HepG2 (cell line): ENCODE data around the gene MIX23. TPM values are rescaled to one million over a fixed set of nuclear protein-coding genes. Genes with fewer than 3 reads are reported as not detected.

Experiments
- ARNT2 ChIP-seq: sonication (generic); formaldehyde crosslinking; IDR thresholded peaks from 2 replicates; pipeline ENCODE4 v1.8.0; 2022; ENCODE audit warnings: mild to moderate bottlenecking, low read depth, missing genetic modification reagents, moderate library complexity
- ATF5 ChIP-seq: sonication (generic); formaldehyde crosslinking; IDR thresholded peaks from 2 replicates; pipeline ENCODE4 v1.4.0; 2020; ENCODE audit warnings: mild to moderate bottlenecking, low read depth, missing genetic modification reagents
- CEBPB ChIP-seq: IDR thresholded peaks from 2 replicates; pipeline ENCODE4 v1.6.1; 2011; ENCODE audit warnings: low read depth, low read length, improper control_type of control experiment, borderline replicate concordance
- HMGXB4 ChIP-seq, 2 experiments: sonication (generic) in 1 of 2; formaldehyde crosslinking in 1 of 2; IDR thresholded peaks; 2 replicates each; pipeline versions ENCODE4 v1.4.0 to v1.6.1; 2018 to 2020; ENCODE audit warnings: missing genetic modification reagents in 2 of 2, borderline replicate concordance in 1 of 2, low read depth in 1 of 2, mild to moderate bottlenecking in 1 of 2, missing biosample characterization in 1 of 2
- HNRNPK ChIP-seq: fragments of 200-400 bp; formaldehyde crosslinking; IDR thresholded peaks from 2 replicates; pipeline ENCODE4 v1.6.1; 2018; ENCODE audit warnings: low read length, low read depth, moderate library complexity, mild to moderate bottlenecking; ENCODE audit not compliant: poor library complexity, severe bottlenecking
- ISL2 ChIP-seq: sonication (generic); formaldehyde crosslinking; IDR thresholded peaks from 2 replicates; pipeline ENCODE4 v1.5.0; 2020; ENCODE audit warnings: missing genetic modification reagents
- NFE2 ChIP-seq: sonication (generic); formaldehyde crosslinking; IDR thresholded peaks from 2 replicates; pipeline ENCODE4 v1.4.0; 2020; ENCODE audit warnings: missing genetic modification reagents
- ZNF484 ChIP-seq: sonication (generic); formaldehyde crosslinking; IDR thresholded peaks from 2 replicates; pipeline ENCODE4 v1.5.1; 2020; ENCODE audit warnings: mild to moderate bottlenecking, low read depth, missing genetic modification reagents, borderline replicate concordance
- polyA plus RNA-seq, 8 experiments: library from polyadenylated mRNA; depleted of rRNA in 3 of 8; stranded (reverse) in 7 of 8; unstranded in 1 of 8; fragments of >200 nt; fragmentation: Illumina TruSeq in 4 of 8; extraction: Trizol in 4 of 8; gene quantifications; 2 replicates each; pipeline versions ENCODE4 v1.2.1 to v1.2.3, GENCODE V29; 2011 to 2016; ENCODE audit warnings: low read depth in 4 of 8, missing spikeins in 1 of 8, mixed read lengths in 1 of 8; ENCODE audit not compliant: insufficient read depth in 1 of 8
- total RNA-seq, 5 experiments: library from RNA; depleted of rRNA; stranded (reverse); fragments of >200 nt; fragmentation: Illumina TruSeq; extraction: Trizol; gene quantifications; 2 replicates each; pipeline ENCODE4 v1.2.3, GENCODE V29; 2016; ENCODE audit warnings: low read depth in 1 of 5
- TF ChIP-seq, protein P1 (sequence below): fragments of 450-650 bp; IDR thresholded peaks from 2 replicates; pipeline ENCODE4 v1.6.1; 2017; ENCODE audit warnings: mild to moderate bottlenecking
- TF ChIP-seq, protein P2 (sequence below): sonication (generic); formaldehyde crosslinking; IDR thresholded peaks from 2 replicates; pipeline ENCODE4 v1.8.1; 2023; ENCODE audit warnings: mild to moderate bottlenecking, inconsistent platforms, moderate library complexity, missing genetic modification reagents, borderline replicate concordance
- TF ChIP-seq, protein P3 (sequence below): sonication (generic); formaldehyde crosslinking; IDR thresholded peaks from 2 replicates; pipeline ENCODE4 v1.4.0; 2020; ENCODE audit warnings: missing genetic modification reagents
- TF ChIP-seq, protein P4 (sequence below): sonication (generic); formaldehyde crosslinking; IDR thresholded peaks from 2 replicates; pipeline ENCODE4 v1.5.0; 2020; ENCODE audit warnings: mild to moderate bottlenecking, missing genetic modification reagents
- TF ChIP-seq, protein P5 (sequence below): IDR thresholded peaks from 2 replicates; pipeline ENCODE4 v1.6.1; 2016; ENCODE audit warnings: missing compliant biosample characterization, missing genetic modification reagents, borderline replicate concordance

Gene MIX23
- total and polyA plus RNA-seq, 2 of the 13 experiments (the other 11 are each of a cell fraction or from before 2014, with no cell fraction given) = 20.0 to 152 TPM

- TF ChIP-seq, protein P1, sequence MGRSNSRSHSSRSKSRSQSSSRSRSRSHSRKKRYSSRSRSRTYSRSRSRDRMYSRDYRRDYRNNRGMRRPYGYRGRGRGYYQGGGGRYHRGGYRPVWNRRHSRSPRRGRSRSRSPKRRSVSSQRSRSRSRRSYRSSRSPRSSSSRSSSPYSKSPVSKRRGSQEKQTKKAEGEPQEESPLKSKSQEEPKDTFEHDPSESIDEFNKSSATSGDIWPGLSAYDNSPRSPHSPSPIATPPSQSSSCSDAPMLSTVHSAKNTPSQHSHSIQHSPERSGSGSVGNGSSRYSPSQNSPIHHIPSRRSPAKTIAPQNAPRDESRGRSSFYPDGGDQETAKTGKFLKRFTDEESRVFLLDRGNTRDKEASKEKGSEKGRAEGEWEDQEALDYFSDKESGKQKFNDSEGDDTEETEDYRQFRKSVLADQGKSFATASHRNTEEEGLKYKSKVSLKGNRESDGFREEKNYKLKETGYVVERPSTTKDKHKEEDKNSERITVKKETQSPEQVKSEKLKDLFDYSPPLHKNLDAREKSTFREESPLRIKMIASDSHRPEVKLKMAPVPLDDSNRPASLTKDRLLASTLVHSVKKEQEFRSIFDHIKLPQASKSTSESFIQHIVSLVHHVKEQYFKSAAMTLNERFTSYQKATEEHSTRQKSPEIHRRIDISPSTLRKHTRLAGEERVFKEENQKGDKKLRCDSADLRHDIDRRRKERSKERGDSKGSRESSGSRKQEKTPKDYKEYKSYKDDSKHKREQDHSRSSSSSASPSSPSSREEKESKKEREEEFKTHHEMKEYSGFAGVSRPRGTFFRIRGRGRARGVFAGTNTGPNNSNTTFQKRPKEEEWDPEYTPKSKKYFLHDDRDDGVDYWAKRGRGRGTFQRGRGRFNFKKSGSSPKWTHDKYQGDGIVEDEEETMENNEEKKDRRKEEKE = no peak
- TF ChIP-seq ISL2 (CRISPR knock-in tag) (peak; percentile 78; the same call in 1 of the 2 replicates), ARNT2 (CRISPR knock-in tag) (peak; percentile 62; the same call in 1 of the 2 replicates), CEBPB (no peak), ZNF484 (CRISPR knock-in tag) (no peak), HMGXB4 (CRISPR knock-in tag; IDR thresholded peaks at IDR 0.05; ENCODE audit: borderline replicate concordance in 1 of 2, low read depth in 1 of 2) (peak; percentile 46 to 77; a peak in 2 of 4 replicates), NFE2 (no peak), ATF5 (CRISPR knock-in tag) (no peak), HNRNPK (no peak)
- TF ChIP-seq, protein P2, sequence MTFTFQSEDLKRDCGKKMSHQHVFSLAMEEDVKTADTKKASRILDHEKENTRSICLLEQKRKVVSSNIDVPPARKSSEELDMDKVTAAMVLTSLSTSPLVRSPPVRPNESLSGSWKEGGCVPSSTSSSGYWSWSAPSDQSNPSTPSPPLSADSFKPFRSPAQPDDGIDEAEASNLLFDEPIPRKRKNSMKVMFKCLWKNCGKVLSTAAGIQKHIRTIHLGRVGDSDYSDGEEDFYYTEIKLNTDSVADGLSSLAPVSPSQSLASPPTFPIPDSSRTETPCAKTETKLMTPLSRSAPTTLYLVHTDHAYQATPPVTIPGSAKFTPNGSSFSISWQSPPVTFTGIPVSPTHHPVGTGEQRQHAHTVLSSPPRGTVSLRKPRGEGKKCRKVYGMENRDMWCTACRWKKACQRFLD (CRISPR knock-in tag) = 0 out of 2 replicates have a peak, but pooled peaks have one; percentile 26
- TF ChIP-seq, protein P3, sequence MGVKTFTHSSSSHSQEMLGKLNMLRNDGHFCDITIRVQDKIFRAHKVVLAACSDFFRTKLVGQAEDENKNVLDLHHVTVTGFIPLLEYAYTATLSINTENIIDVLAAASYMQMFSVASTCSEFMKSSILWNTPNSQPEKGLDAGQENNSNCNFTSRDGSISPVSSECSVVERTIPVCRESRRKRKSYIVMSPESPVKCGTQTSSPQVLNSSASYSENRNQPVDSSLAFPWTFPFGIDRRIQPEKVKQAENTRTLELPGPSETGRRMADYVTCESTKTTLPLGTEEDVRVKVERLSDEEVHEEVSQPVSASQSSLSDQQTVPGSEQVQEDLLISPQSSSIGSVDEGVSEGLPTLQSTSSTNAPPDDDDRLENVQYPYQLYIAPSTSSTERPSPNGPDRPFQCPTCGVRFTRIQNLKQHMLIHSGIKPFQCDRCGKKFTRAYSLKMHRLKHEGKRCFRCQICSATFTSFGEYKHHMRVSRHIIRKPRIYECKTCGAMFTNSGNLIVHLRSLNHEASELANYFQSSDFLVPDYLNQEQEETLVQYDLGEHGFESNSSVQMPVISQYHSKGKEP (CRISPR knock-in tag) = 0 out of 2 replicates have a peak, but pooled peaks have one; percentile 31
- TF ChIP-seq, protein P4, sequence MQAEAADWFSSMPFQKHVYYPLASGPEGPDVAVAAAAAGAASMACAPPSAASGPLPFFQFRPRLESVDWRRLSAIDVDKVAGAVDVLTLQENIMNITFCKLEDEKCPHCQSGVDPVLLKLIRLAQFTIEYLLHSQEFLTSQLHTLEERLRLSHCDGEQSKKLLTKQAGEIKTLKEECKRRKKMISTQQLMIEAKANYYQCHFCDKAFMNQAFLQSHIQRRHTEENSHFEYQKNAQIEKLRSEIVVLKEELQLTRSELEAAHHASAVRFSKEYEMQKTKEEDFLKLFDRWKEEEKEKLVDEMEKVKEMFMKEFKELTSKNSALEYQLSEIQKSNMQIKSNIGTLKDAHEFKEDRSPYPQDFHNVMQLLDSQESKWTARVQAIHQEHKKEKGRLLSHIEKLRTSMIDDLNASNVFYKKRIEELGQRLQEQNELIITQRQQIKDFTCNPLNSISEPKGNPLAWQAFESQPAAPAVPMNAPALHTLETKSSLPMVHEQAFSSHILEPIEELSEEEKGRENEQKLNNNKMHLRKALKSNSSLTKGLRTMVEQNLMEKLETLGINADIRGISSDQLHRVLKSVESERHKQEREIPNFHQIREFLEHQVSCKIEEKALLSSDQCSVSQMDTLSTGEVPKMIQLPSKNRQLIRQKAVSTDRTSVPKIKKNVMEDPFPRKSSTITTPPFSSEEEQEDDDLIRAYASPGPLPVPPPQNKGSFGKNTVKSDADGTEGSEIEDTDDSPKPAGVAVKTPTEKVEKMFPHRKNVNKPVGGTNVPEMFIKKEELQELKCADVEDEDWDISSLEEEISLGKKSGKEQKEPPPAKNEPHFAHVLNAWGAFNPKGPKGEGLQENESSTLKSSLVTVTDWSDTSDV (CRISPR knock-in tag) = no peak
- TF ChIP-seq, protein P5, sequence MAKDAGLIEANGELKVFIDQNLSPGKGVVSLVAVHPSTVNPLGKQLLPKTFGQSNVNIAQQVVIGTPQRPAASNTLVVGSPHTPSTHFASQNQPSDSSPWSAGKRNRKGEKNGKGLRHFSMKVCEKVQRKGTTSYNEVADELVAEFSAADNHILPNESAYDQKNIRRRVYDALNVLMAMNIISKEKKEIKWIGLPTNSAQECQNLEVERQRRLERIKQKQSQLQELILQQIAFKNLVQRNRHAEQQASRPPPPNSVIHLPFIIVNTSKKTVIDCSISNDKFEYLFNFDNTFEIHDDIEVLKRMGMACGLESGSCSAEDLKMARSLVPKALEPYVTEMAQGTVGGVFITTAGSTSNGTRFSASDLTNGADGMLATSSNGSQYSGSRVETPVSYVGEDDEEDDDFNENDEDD = no peak
Observed at GRCh38 chr3:122415762-122416654, 33.0 kb upstream of the MIX23 start, which contains the start of gene WDR5B (continued).
